Measurements from ENCODE around the gene FOXS1. TPM values are rescaled to one million over a fixed set of nuclear protein-coding genes. Genes with fewer than 3 reads are reported as not detected.

Gene FOXS1
- total and polyA plus RNA-seq, 10 of the 15 experiments (the other 5 are each of a cell fraction or from before 2014, with no cell fraction given) = not detected

GRCh38 chr20:31806564-31807355, 38.6 kb downstream of the FOXS1 start:
- FAIRE-seq = no peak
- ATAC-seq = no peak
- ChIA-PET SMC1A (ENCODE audit: uncharacterized antibody, unreplicated experiment) (no interaction called here), CTCF (interaction anchor here (1.3 to 3.1 kb wide), 3 partner anchors 10 to 225 kb away, joined by 5 to 12 read pairs (median 7); no protein-coding TSS in a partner anchor), POLR2A (interaction anchor here (0.6 kb wide), 1 partner anchor 231 kb away, joined by 4 read pairs; no protein-coding TSS in a partner anchor), RAD21 (ENCODE audit: unreplicated experiment) (no interaction called here)
- TF ChIP-seq CBX3 (IDR thresholded peaks at IDR 0.05; ENCODE audit: borderline replicate concordance, low read depth) (no peak), RB1 (IDR thresholded peaks at IDR 0.05; ENCODE audit: borderline replicate concordance) (no peak), NR2F1 (conservative IDR thresholded peaks at IDR 0.05) (no peak)
- DNase-seq (ENCODE audit: low read depth, low spot score) = no peak
- H4K20me1 ChIP-seq (ENCODE audit: control insufficient read depth, insufficient read depth) = no peaks in the 10 kb centered on the region
- intact Hi-C loops (cut with micrococcal nuclease; ENCODE audit: unreplicated experiment) (no loop called here), in situ Hi-C loops (cut with MboI) (no loop called here)
- no peak overlapping the region for H3K27ac ChIP-seq (ENCODE audit: control insufficient read depth, insufficient read depth)
- H3K9me3 ChIP-seq (replicated peaks; ENCODE audit: control insufficient read depth, insufficient read depth, low read length) = no peaks in the 10 kb centered on the region
- no peak overlapping the region for H2AFZ ChIP-seq (ENCODE audit: control insufficient read depth, low read depth, low read length)
- no peak overlapping the region for H3K4me3 ChIP-seq
- no peaks in the 10 kb centered on the region for H3K27me3 ChIP-seq (replicated peaks in 1 of 2; ENCODE audit: control insufficient read depth in 2 of 2, insufficient read depth in 2 of 2, low read length in 1 of 2)
- BruUV-seq (replicated peaks) = no TSS peak
- 87% methylated on average over 8 of the region's 8 CpGs for WGBS (ENCODE audit: insufficient coverage, insufficient replicate concordance, low lambda C conversion rate, missing lambda C conversion rate)
- H3K36me3 ChIP-seq (ENCODE audit: control insufficient read depth in 2 of 2, insufficient read depth in 2 of 2, low read length in 1 of 2) = peaks cover 3 to 4% of the 10 kb centered on the region in 2 experiments
- H3K4me2 ChIP-seq (ENCODE audit: control insufficient read depth, insufficient read depth) = no peak overlapping the region
- H3K79me2 ChIP-seq (ENCODE audit: control insufficient read depth, insufficient read depth, low read length) = no peaks in the 10 kb centered on the region
- H3K9ac ChIP-seq (ENCODE audit: control insufficient read depth, insufficient read depth, low read length) = no peak overlapping the region
- H3K4me1 ChIP-seq (ENCODE audit: control insufficient read depth, insufficient read depth, low read length) = no peaks in the 10 kb centered on the region; the same call in 1 of the 2 replicates

GRCh38 chr20:31803552-31804291, 41.7 kb downstream of the FOXS1 start:
- ChIA-PET RAD21 (ENCODE audit: unreplicated experiment) (no interaction called here), POLR2A (no interaction called here), CTCF (no interaction called here), SMC1A (ENCODE audit: uncharacterized antibody, unreplicated experiment) (no interaction called here)
- H3K36me3 ChIP-seq (ENCODE audit: control insufficient read depth in 2 of 2, insufficient read depth in 2 of 2, low read length in 1 of 2) = peaks cover 8 to 13% of the 10 kb centered on the region in 2 experiments
- no peak for TF ChIP-seq RFX5 (IDR thresholded peaks at IDR 0.05; ENCODE audit: low read depth, low read length)
- in situ Hi-C loops (cut with MboI) = no loop called here
- H3K27me3 ChIP-seq (replicated peaks in 1 of 2; ENCODE audit: control insufficient read depth in 2 of 2, insufficient read depth in 2 of 2, low read length in 1 of 2) = no peaks in the 10 kb centered on the region
- H3K79me2 ChIP-seq (ENCODE audit: control insufficient read depth, insufficient read depth, low read length) = no peaks in the 10 kb centered on the region
- H3K27ac ChIP-seq (ENCODE audit: control insufficient read depth, insufficient read depth) = no peak overlapping the region
- no peaks in the 10 kb centered on the region for H3K9me3 ChIP-seq (replicated peaks; ENCODE audit: control insufficient read depth, insufficient read depth, low read length)
- H2AFZ ChIP-seq (ENCODE audit: control insufficient read depth, low read depth, low read length) = no peak overlapping the region
- 80% methylated on average over 7 of the region's 7 CpGs for WGBS (ENCODE audit: insufficient coverage, insufficient replicate concordance, low lambda C conversion rate, missing lambda C conversion rate)
- no peak overlapping the region for H3K9ac ChIP-seq (ENCODE audit: control insufficient read depth, insufficient read depth, low read length)
- H4K20me1 ChIP-seq (ENCODE audit: control insufficient read depth, insufficient read depth) = no peaks in the 10 kb centered on the region
- FAIRE-seq (no peak), DNase-seq (ENCODE audit: low read depth, low spot score) (no peak), ATAC-seq (no peak)
- no TSS peak for BruUV-seq (replicated peaks)
- no peak overlapping the region for H3K4me2 ChIP-seq (ENCODE audit: control insufficient read depth, insufficient read depth)
- H3K4me1 ChIP-seq (ENCODE audit: control insufficient read depth, insufficient read depth, low read length) = no peaks in the 10 kb centered on the region
- no peak overlapping the region for H3K4me3 ChIP-seq
- intact Hi-C loops (cut with micrococcal nuclease; ENCODE audit: unreplicated experiment) = no loop called here

Measured in GM12878 (cell line).